HCT116 (cell line): Measurements from ENCODE around the gene CTIF. TPM values are rescaled to one million over a fixed set of nuclear protein-coding genes. Genes with fewer than 3 reads are reported as not detected.

Experiments used
- ATAC-seq: fragments of 200-7000 bp; cut with Tn5 transposase; 2 replicates; pipeline ENCODE4 v1.9.1; 2020; ENCODE audit warnings: mild to moderate bottlenecking, moderate library complexity
- BruUV-seq: library from RNA; stranded (reverse); fragments of 400-500 nt; replicated peaks from 2 replicates; lab custom pipeline; 2021; lab: Mats Ljungman, UMichigan
- CTCF ChIA-PET: fragments of 300-600 bp; sonication (Branson Sonifier 250); formaldehyde crosslinking; loops from one replicate; lab custom pipeline; 2021; ENCODE audit warnings: antibody characterized with exemption; lab: Charles Lee
- POLR2A ChIA-PET: fragments of 300-600, 350-600 bp; sonication (Branson Sonifier 250); formaldehyde crosslinking; loops from one replicate; lab custom pipeline; 2021; ENCODE audit warnings: antibody characterized with exemption; lab: Charles Lee
- RAD21 ChIA-PET, 2 experiments: fragments of 300-600 bp; sonication (Branson Sonifier 250); formaldehyde crosslinking; loops; one replicate each; lab custom pipeline; 2023; ENCODE audit warnings: low total read pairs in 2 of 2; ENCODE audit not compliant: uncharacterized antibody in 2 of 2, unreplicated experiment in 2 of 2, low non-redundant PET in 1 of 2; lab: Charles Lee
- DNase-seq: peaks from one replicate; pipeline ENCODE4 v3.0.0-alpha.2; 2010; ENCODE audit warnings: low read depth, low spot score
- H2AFZ ChIP-seq: fragments of 200-600 bp; shearing (Covaris generic), sonication (generic); 2 replicates; pipeline ENCODE4 v1.6.1; 2017; ENCODE audit warnings: low read depth, mixed run types, mixed read lengths, antibody characterized with exemption, low read length; ENCODE audit not compliant: poor library complexity, severe bottlenecking
- H3K27ac ChIP-seq: 2 replicates; pipeline ENCODE4 v1.5.1; 2012; ENCODE audit warnings: low read depth, low read length
- H3K27me3 ChIP-seq: fragments of 200-600 bp; sonication (generic); 2 replicates; pipeline ENCODE4 v1.6.1; 2016; ENCODE audit warnings: mixed run types, low read length, mixed read lengths; ENCODE audit not compliant: insufficient read depth
- H3K36me3 ChIP-seq, 2 experiments: fragments of 200-500 bp in 1 of 2; fragments of 200-600 bp in 1 of 2; sonication (Bioruptor generic) in 1 of 2; sonication (generic) in 1 of 2; 2 replicates each; pipeline versions ENCODE4 v1.5.1 to v1.6.1; 2014 to 2016; ENCODE audit warnings: low read length in 2 of 2, inconsistent platforms in 1 of 2, mixed read lengths in 1 of 2, mixed run types in 1 of 2; ENCODE audit not compliant: insufficient read depth in 2 of 2, control insufficient read depth in 1 of 2
- H3K4me1 ChIP-seq, 2 experiments: fragments of 200-600 bp in 1 of 2; sonication (generic) in 1 of 2; 2 replicates each; pipeline versions ENCODE4 v1.5.1 to v1.6.1; 2012 to 2017; ENCODE audit warnings: low read length in 2 of 2, inconsistent platforms in 1 of 2, mild to moderate bottlenecking in 1 of 2, mixed read lengths in 1 of 2, mixed run types in 1 of 2, moderate library complexity in 1 of 2; ENCODE audit not compliant: insufficient read depth in 2 of 2, control insufficient read depth in 1 of 2
- H3K4me2 ChIP-seq: fragments of 200-600 bp; sonication (generic); 2 replicates; pipeline ENCODE4 v1.6.1; 2017; ENCODE audit warnings: mixed run types, low read length, mixed read lengths
- H3K4me3 ChIP-seq, 2 experiments: fragments of 200-600 bp in 1 of 2; sonication (generic) in 1 of 2; replicated peaks in 1 of 2; 2 replicates each; pipeline ENCODE4 v1.5.1; 2011 to 2016; ENCODE audit warnings: low read length in 2 of 2, control low read depth in 1 of 2, low read depth in 1 of 2, mild to moderate bottlenecking in 1 of 2, mixed read lengths in 1 of 2, mixed run types in 1 of 2
- H3K79me2 ChIP-seq: fragments of 200-600 bp; sonication (generic); 2 replicates; pipeline ENCODE4 v1.6.1; 2017; ENCODE audit warnings: mild to moderate bottlenecking, mixed run types, low read length, moderate library complexity, mixed read lengths; ENCODE audit not compliant: insufficient read depth
- H3K9ac ChIP-seq: fragments of 200-600 bp; sonication (generic); 2 replicates; pipeline ENCODE4 v1.6.1; 2016; ENCODE audit warnings: low read length, mixed read lengths
- H3K9me2 ChIP-seq: fragments of 200-600 bp; sonication (generic), shearing (Covaris generic); 2 replicates; pipeline ENCODE4 v1.6.1; 2017; ENCODE audit warnings: mixed run types, mild to moderate bottlenecking, moderate library complexity; ENCODE audit not compliant: insufficient read depth
- H3K9me3 ChIP-seq, 2 experiments: fragments of 200-500 bp in 1 of 2; fragments of 200-600 bp in 1 of 2; sonication (Bioruptor generic) in 1 of 2; sonication (generic) in 1 of 2; 2 replicates each; pipeline ENCODE4 v1.6.1; 2014 to 2017; ENCODE audit warnings: low read length in 2 of 2, mixed read lengths in 2 of 2, inconsistent platforms in 1 of 2, low read depth in 1 of 2, mild to moderate bottlenecking in 1 of 2, mixed run types in 1 of 2, moderate library complexity in 1 of 2; ENCODE audit not compliant: control insufficient read depth in 1 of 2, insufficient read depth in 1 of 2
- H4K20me1 ChIP-seq: fragments of 200-600 bp; sonication (generic), shearing (Covaris generic); 2 replicates; pipeline ENCODE4 v1.6.1; 2017; ENCODE audit warnings: mixed run types, mild to moderate bottlenecking, moderate library complexity; ENCODE audit not compliant: insufficient read depth
- ATF3 ChIP-seq: IDR thresholded peaks from 2 replicates; pipeline ENCODE4 v1.6.1; 2012
- CBX3 ChIP-seq: IDR thresholded peaks from 2 replicates; pipeline ENCODE4 v1.6.1; 2012; ENCODE audit warnings: low read depth
- CEBPB ChIP-seq: IDR thresholded peaks from 2 replicates; pipeline ENCODE4 v1.6.1; 2012; ENCODE audit warnings: low read depth
- CTCF ChIP-seq, 3 experiments: fragments of 200-600 bp in 1 of 3; sonication (generic) in 1 of 3; IDR thresholded peaks in 2 of 3; conservative IDR thresholded peaks in 1 of 3; 2 replicates each; pipeline ENCODE4 v1.5.1; 2012 to 2017; ENCODE audit warnings: low read depth in 2 of 3, low read length in 2 of 3, antibody characterized with exemption in 1 of 3, borderline replicate concordance in 1 of 3, control low read depth in 1 of 3, mild to moderate bottlenecking in 1 of 3, mixed read lengths in 1 of 3, mixed run types in 1 of 3, moderate library complexity in 1 of 3; ENCODE audit not compliant: insufficient read depth in 1 of 3
- EGR1 ChIP-seq: IDR thresholded peaks from 2 replicates; pipeline ENCODE4 v1.6.1; 2012; ENCODE audit warnings: low read depth
- ELF1 ChIP-seq: IDR thresholded peaks from 2 replicates; pipeline ENCODE4 v1.6.1; 2012; ENCODE audit warnings: low read depth, borderline replicate concordance
- EZH2 ChIP-seq: fragments of 200-600 bp; sonication (generic); IDR thresholded peaks from 2 replicates; pipeline ENCODE4 v1.6.1; 2017; ENCODE audit warnings: antibody characterized with exemption, mixed run types
- EZH2phosphoT487 ChIP-seq: fragments of 200-600 bp; IDR thresholded peaks from 2 replicates; pipeline ENCODE4 v1.6.1; 2018; ENCODE audit warnings: antibody characterized with exemption, borderline replicate concordance
- FOSL1 ChIP-seq: IDR thresholded peaks from 2 replicates; pipeline ENCODE4 v1.6.1; 2012; ENCODE audit warnings: low read depth
- JUND ChIP-seq: IDR thresholded peaks from 2 replicates; pipeline ENCODE4 v1.6.1; 2012
- MAX ChIP-seq: IDR thresholded peaks from 2 replicates; pipeline ENCODE4 v1.6.1; 2012
- POLR2A ChIP-seq: IDR thresholded peaks from 2 replicates; pipeline ENCODE4 v1.7.0; 2011; ENCODE audit warnings: borderline replicate concordance; ENCODE audit not compliant: insufficient read depth, insufficient read length; ENCODE audit errors: extremely low read depth
- RAD21 ChIP-seq: IDR thresholded peaks from 2 replicates; pipeline ENCODE4 v1.6.1; 2012; ENCODE audit warnings: low read depth, mild to moderate bottlenecking
- REST ChIP-seq: IDR thresholded peaks from 2 replicates; pipeline ENCODE4 v1.6.1; 2012; ENCODE audit warnings: low read depth
- SIN3A ChIP-seq: IDR thresholded peaks from 2 replicates; pipeline ENCODE4 v1.6.1; 2012; ENCODE audit warnings: low read depth
- SP1 ChIP-seq: IDR thresholded peaks from 2 replicates; pipeline ENCODE4 v1.6.1; 2012; ENCODE audit warnings: low read depth
- SRF ChIP-seq: IDR thresholded peaks from 2 replicates; pipeline ENCODE4 v1.6.1; 2012; ENCODE audit warnings: low read depth
- YY1 ChIP-seq: IDR thresholded peaks from 2 replicates; pipeline ENCODE4 v1.6.1; 2011; ENCODE audit warnings: low read length, low read depth, moderate library complexity, mild to moderate bottlenecking; ENCODE audit not compliant: insufficient replicate concordance; ENCODE audit errors: extremely low read depth
- ZBTB33 ChIP-seq: IDR thresholded peaks from 2 replicates; pipeline ENCODE4 v1.6.1; 2011; ENCODE audit warnings: mild to moderate bottlenecking, low read length, moderate library complexity; ENCODE audit not compliant: insufficient replicate concordance; ENCODE audit errors: extremely low read depth
- ZFX ChIP-seq: fragments of 450-650 bp; IDR thresholded peaks from 2 replicates; pipeline ENCODE4 v1.6.1; 2017
- intact Hi-C: fragments of 100-400 bp; cut with micrococcal nuclease; formaldehyde crosslinking; loops from 2 replicates; pipeline ENCODE4 v1.10.0; 2022
- total RNA-seq: library from RNA; stranded (reverse); gene quantifications from one replicate; pipeline ENCODE4 v1.2.1, GENCODE V29; 2021; ENCODE audit not compliant: unreplicated experiment

CTIF gene
- total RNA-seq, 1 experiment from 2014 or later, result 19.7 TPM

- H3K9me3 ChIP-seq, result no peaks in the 10 kb centered on the region
- intact Hi-C loops, result no loop called here
- POLR2A ChIA-PET, result no interaction called here
- no TSS peak for BruUV-seq
- no peak overlapping the region for H2AFZ ChIP-seq
- CTCF ChIA-PET, result no interaction called here
- no peak overlapping the region for H3K27ac ChIP-seq
- ATAC-seq, result no peak
- no peaks in the 10 kb centered on the region for H3K79me2 ChIP-seq
- RAD21 ChIA-PET, result no interaction called here
- H3K4me3 ChIP-seq, result no peak overlapping the region
- no peak overlapping the region for H3K9ac ChIP-seq
- H3K4me1 ChIP-seq, result peaks cover 17 to 28% of the 10 kb centered on the region in 2 experiments
- no peak overlapping the region for H3K4me2 ChIP-seq
- TF ChIP-seq ATF3 (no peak), YY1 (no peak), REST (no peak), JUND (no peak), ELF1 (no peak), ZBTB33 (no peak), EZH2phosphoT487 (no peak), ZFX (no peak), CTCF (IDR thresholded peaks at IDR 0.05 in 2 of 3, conservative IDR thresholded peaks at IDR 0.05 in 1 of 3; ENCODE audit: borderline replicate concordance in 1 of 3, insufficient read depth in 1 of 3, low read depth in 2 of 3, low read length in 2 of 3) (no peak), CEBPB (no peak), EGR1 (no peak), SIN3A (no peak), SRF (no peak), MAX (no peak), FOSL1 (no peak), SP1 (no peak), POLR2A (no peak), CBX3 (no peak), EZH2 (no peak), RAD21 (no peak)
- DNase-seq, result no peak
- H3K36me3 ChIP-seq, result no peaks in the 10 kb centered on the region
- H4K20me1 ChIP-seq, result no peaks in the 10 kb centered on the region
- H3K9me2 ChIP-seq, result no peaks in the 10 kb centered on the region
- no peaks in the 10 kb centered on the region for H3K27me3 ChIP-seq
Measured at GRCh38 chr18:48787203-48788151, 248.6 kb downstream of the CTIF start.
